Measurements from ENCODE around the gene TCP1.

DNA sequence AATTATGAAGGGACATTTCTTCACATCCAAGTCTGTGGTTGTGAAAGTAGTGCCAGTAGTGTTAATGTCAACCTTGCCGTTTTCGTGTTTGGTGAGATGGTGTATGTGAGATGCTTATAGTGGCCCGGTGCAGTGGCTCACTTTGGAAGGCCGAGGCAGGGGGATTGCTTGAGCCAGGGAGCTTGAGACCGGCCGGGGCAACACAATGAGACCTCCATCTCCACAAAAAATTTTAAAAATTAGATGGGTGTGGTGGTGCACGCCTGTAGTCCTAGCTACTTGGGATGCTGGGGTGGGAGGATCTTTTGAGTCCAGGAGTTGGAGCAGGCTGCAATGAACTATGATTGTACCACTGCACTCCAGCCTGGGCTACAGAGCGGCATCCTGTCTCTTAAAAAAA, 48.1 kb upstream of the TCP1 start:
- TF ChIP-seq, protein P1, sequence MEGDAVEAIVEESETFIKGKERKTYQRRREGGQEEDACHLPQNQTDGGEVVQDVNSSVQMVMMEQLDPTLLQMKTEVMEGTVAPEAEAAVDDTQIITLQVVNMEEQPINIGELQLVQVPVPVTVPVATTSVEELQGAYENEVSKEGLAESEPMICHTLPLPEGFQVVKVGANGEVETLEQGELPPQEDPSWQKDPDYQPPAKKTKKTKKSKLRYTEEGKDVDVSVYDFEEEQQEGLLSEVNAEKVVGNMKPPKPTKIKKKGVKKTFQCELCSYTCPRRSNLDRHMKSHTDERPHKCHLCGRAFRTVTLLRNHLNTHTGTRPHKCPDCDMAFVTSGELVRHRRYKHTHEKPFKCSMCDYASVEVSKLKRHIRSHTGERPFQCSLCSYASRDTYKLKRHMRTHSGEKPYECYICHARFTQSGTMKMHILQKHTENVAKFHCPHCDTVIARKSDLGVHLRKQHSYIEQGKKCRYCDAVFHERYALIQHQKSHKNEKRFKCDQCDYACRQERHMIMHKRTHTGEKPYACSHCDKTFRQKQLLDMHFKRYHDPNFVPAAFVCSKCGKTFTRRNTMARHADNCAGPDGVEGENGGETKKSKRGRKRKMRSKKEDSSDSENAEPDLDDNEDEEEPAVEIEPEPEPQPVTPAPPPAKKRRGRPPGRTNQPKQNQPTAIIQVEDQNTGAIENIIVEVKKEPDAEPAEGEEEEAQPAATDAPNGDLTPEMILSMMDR (IDR thresholded peaks at IDR 0.05; ENCODE audit: poor library complexity): no peak
- TF ChIP-seq EZH2phosphoT487 (IDR thresholded peaks at IDR 0.05; ENCODE audit: low read depth, severe bottlenecking, unreplicated experiment) (no peak), EZH2 (IDR thresholded peaks at IDR 0.05; ENCODE audit: borderline replicate concordance) (no peak)

All from hepatocyte (in vitro differentiated cells).